HG03460 (cell line): Measurements from ENCODE around the gene DNAJC4.
A peak's percentile ranks its signal among the peaks of the same experiment; 100 is the strongest.

ENCODE experiments used
- ATAC-seq: cut with Tn5 transposase; IDR thresholded peaks from one replicate; pipeline ENCODE4 v1.9.1; 2021; ENCODE audit not compliant: unreplicated experiment

The DNAJC4 gene

GRCh38 chr11:64227405-64227956 is 2.9 kb upstream of the DNAJC4 start:
- ATAC-seq, result no peak

- no peak for ATAC-seq
These were observed 1.1 kb upstream of the DNAJC4 start for GRCh38 chr11:64229090-64229743.

- ATAC-seq, result no peak
These were observed 591 bp upstream of the DNAJC4 start for GRCh38 chr11:64229744-64230170.

- ATAC-seq, result no peak
These were observed 627 bp downstream of the DNAJC4 start for GRCh38 chr11:64230985-64231365.

GRCh38 chr11:64231546-64231945 is 1.2 kb downstream of the DNAJC4 start:
- no peak for ATAC-seq

- no peak for ATAC-seq
These were observed 2.0 kb downstream of the DNAJC4 start for GRCh38 chr11:64232182-64232966.

- ATAC-seq, result no peak
These were observed 2.6 kb downstream of the DNAJC4 start for GRCh38 chr11:64232967-64233315.

- ATAC-seq, result no peak
These were observed 3.7 kb downstream of the DNAJC4 start, which contains the start of gene VEGFB for GRCh38 chr11:64233913-64234586. Gene VEGFB (plus strand): TSS chr11:64234584. CDS start chr11:64234834, 250 bp downstream.

GRCh38 chr11:64234647-64235379 is 4.5 kb downstream of the DNAJC4 start:
- peak; percentile 37 for ATAC-seq

GRCh38 chr11:64235437-64236161 is 5.3 kb downstream of the DNAJC4 start:
- no peak for ATAC-seq

GRCh38 chr11:64237484-64237951 is 7.2 kb downstream of the DNAJC4 start:
- no peak for ATAC-seq

- no peak for ATAC-seq
These were observed 7.7 kb downstream of the DNAJC4 start for GRCh38 chr11:64238076-64238475.

GRCh38 chr11:64238999-64239398 is 8.7 kb downstream of the DNAJC4 start:
- no peak for ATAC-seq

- ATAC-seq, result no peak
These were observed 9.5 kb downstream of the DNAJC4 start for GRCh38 chr11:64239662-64240434.

GRCh38 chr11:64240435-64241240 is 10.3 kb downstream of the DNAJC4 start, which contains the start of gene FKBP2:
Gene FKBP2 (plus strand): TSS chr11:64241095. CDS start chr11:64242388, 1,293 bp downstream.
- ATAC-seq, result peak; percentile 36

GRCh38 chr11:64241241-64241490 is 10.8 kb downstream of the DNAJC4 start:
- peak; percentile 57 for ATAC-seq

GRCh38 chr11:64241491-64242374 is 11.4 kb downstream of the DNAJC4 start:
- ATAC-seq, result peak; percentile 51
